ENCODE measurements around the gene C1S. TPM values are rescaled to one million over a fixed set of nuclear protein-coding genes. Genes with fewer than 3 reads are reported as not detected.

The C1S gene
- total RNA-seq, 1 experiment from 2014 or later = not detected

GRCh38 chr12:7061596-7061995 lies 1.1 kb downstream of the C1S start:
- H3K27me3 ChIP-seq (ENCODE audit: low read length) = no peaks in the 10 kb centered on the region
- H3K4me1 ChIP-seq (ENCODE audit: low read length) = peaks cover 6% of the 10 kb centered on the region
- no peaks in the 10 kb centered on the region for H3K9me3 ChIP-seq (ENCODE audit: low read length)
- H2AFZ ChIP-seq (ENCODE audit: low read length) = no peak overlapping the region
- H3K4me2 ChIP-seq (ENCODE audit: low read depth, low read length, poor library complexity, severe bottlenecking) = no peak overlapping the region
- no peak for DNase-seq
- H3K9ac ChIP-seq (ENCODE audit: low read length) = no peak overlapping the region
- H3K79me2 ChIP-seq (ENCODE audit: low read length) = no peaks in the 10 kb centered on the region
- no peak overlapping the region for H3K27ac ChIP-seq (ENCODE audit: low read length)
- no peak overlapping the region for H3K4me3 ChIP-seq (ENCODE audit: low read length)
- H3K9me2 ChIP-seq (replicated peaks; ENCODE audit: insufficient read depth, low read length) = no peaks in the 10 kb centered on the region
- H4K20me1 ChIP-seq (ENCODE audit: insufficient read depth, low read depth, low read length) = no peaks in the 10 kb centered on the region
- no peaks in the 10 kb centered on the region for H3K36me3 ChIP-seq (ENCODE audit: insufficient read depth, low read length)

DNA sequence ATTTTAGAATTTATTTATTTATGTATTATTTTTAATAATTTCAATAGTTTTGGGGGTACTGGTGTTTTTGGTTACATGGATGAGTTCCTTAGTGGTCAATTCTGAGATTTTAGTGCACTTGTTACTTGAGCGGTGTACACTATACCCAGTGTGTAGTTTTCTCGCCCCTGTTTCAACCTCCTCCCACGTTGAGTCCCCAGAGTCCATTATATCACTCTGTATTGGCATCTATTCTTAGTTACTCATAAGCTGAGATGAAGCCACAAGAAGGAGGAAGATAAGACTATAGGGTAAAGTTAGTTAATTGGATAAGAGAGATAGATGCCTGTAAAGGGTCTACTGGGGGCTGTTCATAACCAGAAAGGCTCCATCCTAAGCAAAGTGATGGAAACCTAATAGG lies 4.0 kb downstream of the C1S start:
- Histone ChIP-seq H2AFZ (ENCODE audit: low read length) (no peak overlapping the region), H3K4me2 (ENCODE audit: low read depth, low read length, poor library complexity, severe bottlenecking) (no peak overlapping the region), H4K20me1 (ENCODE audit: insufficient read depth, low read depth, low read length) (no peaks in the 10 kb centered on the region), H3K4me3 (ENCODE audit: low read length) (no peak overlapping the region), H3K9me3 (ENCODE audit: low read length) (no peaks in the 10 kb centered on the region), H3K9me2 (replicated peaks; ENCODE audit: insufficient read depth, low read length) (no peaks in the 10 kb centered on the region), H3K27me3 (ENCODE audit: low read length) (no peaks in the 10 kb centered on the region), H3K79me2 (ENCODE audit: low read length) (no peaks in the 10 kb centered on the region), H3K27ac (ENCODE audit: low read length) (no peak overlapping the region), H3K36me3 (ENCODE audit: insufficient read depth, low read length) (no peaks in the 10 kb centered on the region), H3K9ac (ENCODE audit: low read length) (no peak overlapping the region), H3K4me1 (ENCODE audit: low read length) (peaks cover 6% of the 10 kb centered on the region)
- no peak for DNase-seq

DNA sequence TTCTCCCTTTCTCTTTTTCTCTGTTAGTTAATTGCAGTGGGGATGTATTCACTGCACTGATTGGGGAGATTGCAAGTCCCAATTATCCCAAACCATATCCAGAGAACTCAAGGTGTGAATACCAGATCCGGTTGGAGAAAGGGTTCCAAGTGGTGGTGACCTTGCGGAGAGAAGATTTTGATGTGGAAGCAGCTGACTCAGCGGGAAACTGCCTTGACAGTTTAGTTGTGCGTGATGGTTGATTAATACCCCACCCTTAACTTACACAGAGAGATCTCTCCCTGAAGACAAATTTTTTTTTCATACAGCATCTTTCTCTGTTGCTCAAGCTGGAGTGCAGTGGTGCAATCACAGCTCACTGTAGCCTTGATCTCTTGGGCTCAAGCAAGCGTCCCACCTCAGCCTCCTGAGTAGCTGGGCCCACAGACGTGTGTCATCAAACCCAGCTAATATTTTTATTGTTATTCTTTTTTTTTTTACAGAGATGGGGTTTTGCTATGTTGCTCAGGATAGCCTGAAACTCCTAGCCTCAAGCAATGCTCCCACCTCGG lies 4.6 kb downstream of the C1S start:
- Histone ChIP-seq H3K27me3 (ENCODE audit: low read length) (no peaks in the 10 kb centered on the region), H3K4me3 (ENCODE audit: low read length) (no peak overlapping the region), H3K79me2 (ENCODE audit: low read length) (no peaks in the 10 kb centered on the region), H3K4me2 (ENCODE audit: low read depth, low read length, poor library complexity, severe bottlenecking) (no peak overlapping the region), H2AFZ (ENCODE audit: low read length) (no peak overlapping the region), H3K4me1 (ENCODE audit: low read length) (peaks cover 6% of the 10 kb centered on the region), H3K9ac (ENCODE audit: low read length) (no peak overlapping the region), H3K9me3 (ENCODE audit: low read length) (no peaks in the 10 kb centered on the region), H3K27ac (ENCODE audit: low read length) (no peak overlapping the region), H3K9me2 (replicated peaks; ENCODE audit: insufficient read depth, low read length) (no peaks in the 10 kb centered on the region), H3K36me3 (ENCODE audit: insufficient read depth, low read length) (no peaks in the 10 kb centered on the region), H4K20me1 (ENCODE audit: insufficient read depth, low read depth, low read length) (no peaks in the 10 kb centered on the region)
- no peak for DNase-seq

DNA sequence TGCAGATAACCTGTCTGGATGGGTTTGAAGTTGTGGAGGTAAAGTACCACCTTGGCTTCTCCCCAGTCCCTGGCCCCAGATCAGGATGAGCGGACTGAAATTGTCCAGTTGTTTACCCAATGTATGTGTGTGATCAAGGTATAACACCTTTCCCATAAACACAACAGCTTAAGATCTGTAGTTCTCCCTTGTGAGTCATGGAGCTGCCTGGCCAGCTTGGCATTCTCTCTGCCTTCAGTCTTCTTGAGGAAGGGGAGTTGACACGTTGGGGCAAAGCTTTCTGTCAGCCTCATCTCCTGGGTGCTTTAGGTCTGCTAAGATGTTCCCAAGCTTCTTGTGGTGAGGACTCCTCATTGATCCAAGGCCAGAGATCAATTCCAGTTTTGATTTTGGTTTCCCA lies 6.1 kb downstream of the C1S start:
- Histone ChIP-seq H3K4me3 (ENCODE audit: low read length) (no peak overlapping the region), H3K4me1 (ENCODE audit: low read length) (peaks cover 6% of the 10 kb centered on the region), H2AFZ (ENCODE audit: low read length) (no peak overlapping the region), H3K9me2 (replicated peaks; ENCODE audit: insufficient read depth, low read length) (no peaks in the 10 kb centered on the region), H3K4me2 (ENCODE audit: low read depth, low read length, poor library complexity, severe bottlenecking) (no peak overlapping the region), H3K36me3 (ENCODE audit: insufficient read depth, low read length) (no peaks in the 10 kb centered on the region), H3K79me2 (ENCODE audit: low read length) (no peaks in the 10 kb centered on the region), H3K9me3 (ENCODE audit: low read length) (no peaks in the 10 kb centered on the region), H3K27me3 (ENCODE audit: low read length) (no peaks in the 10 kb centered on the region), H3K27ac (ENCODE audit: low read length) (no peak overlapping the region), H4K20me1 (ENCODE audit: insufficient read depth, low read depth, low read length) (no peaks in the 10 kb centered on the region), H3K9ac (ENCODE audit: low read length) (no peak overlapping the region)
- no peak for DNase-seq

DNA sequence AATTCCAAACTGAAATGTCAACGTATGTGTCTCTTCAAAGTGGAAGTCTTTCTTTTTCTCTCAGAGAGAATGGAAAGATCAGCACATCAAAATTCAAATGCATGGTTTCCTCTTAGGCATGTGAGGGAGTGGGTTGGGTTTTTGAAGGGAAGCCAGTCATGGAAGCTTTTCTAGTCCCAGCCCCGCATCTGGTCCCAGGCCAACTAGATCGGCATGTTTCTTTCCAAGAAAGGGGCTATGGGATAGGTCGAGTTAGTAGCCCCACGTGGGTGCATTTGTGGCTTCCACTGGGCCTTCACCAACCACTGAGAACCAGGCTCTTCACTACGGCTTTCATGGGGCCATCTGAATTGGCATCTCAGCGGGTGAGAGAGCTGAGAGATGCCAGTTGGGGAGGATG lies 6.6 kb downstream of the C1S start:
- H3K9ac ChIP-seq (ENCODE audit: low read length) = no peak overlapping the region
- H3K4me2 ChIP-seq (ENCODE audit: low read depth, low read length, poor library complexity, severe bottlenecking) = no peak overlapping the region
- H4K20me1 ChIP-seq (ENCODE audit: insufficient read depth, low read depth, low read length) = no peaks in the 10 kb centered on the region
- peaks cover 6% of the 10 kb centered on the region for H3K4me1 ChIP-seq (ENCODE audit: low read length)
- no peaks in the 10 kb centered on the region for H3K36me3 ChIP-seq (ENCODE audit: insufficient read depth, low read length)
- no peak overlapping the region for H3K27ac ChIP-seq (ENCODE audit: low read length)
- no peaks in the 10 kb centered on the region for H3K9me2 ChIP-seq (replicated peaks; ENCODE audit: insufficient read depth, low read length)
- H2AFZ ChIP-seq (ENCODE audit: low read length) = no peak overlapping the region
- no peaks in the 10 kb centered on the region for H3K79me2 ChIP-seq (ENCODE audit: low read length)
- DNase-seq = no peak
- no peak overlapping the region for H3K4me3 ChIP-seq (ENCODE audit: low read length)
- H3K9me3 ChIP-seq (ENCODE audit: low read length) = no peaks in the 10 kb centered on the region
- H3K27me3 ChIP-seq (ENCODE audit: low read length) = no peaks in the 10 kb centered on the region

DNA sequence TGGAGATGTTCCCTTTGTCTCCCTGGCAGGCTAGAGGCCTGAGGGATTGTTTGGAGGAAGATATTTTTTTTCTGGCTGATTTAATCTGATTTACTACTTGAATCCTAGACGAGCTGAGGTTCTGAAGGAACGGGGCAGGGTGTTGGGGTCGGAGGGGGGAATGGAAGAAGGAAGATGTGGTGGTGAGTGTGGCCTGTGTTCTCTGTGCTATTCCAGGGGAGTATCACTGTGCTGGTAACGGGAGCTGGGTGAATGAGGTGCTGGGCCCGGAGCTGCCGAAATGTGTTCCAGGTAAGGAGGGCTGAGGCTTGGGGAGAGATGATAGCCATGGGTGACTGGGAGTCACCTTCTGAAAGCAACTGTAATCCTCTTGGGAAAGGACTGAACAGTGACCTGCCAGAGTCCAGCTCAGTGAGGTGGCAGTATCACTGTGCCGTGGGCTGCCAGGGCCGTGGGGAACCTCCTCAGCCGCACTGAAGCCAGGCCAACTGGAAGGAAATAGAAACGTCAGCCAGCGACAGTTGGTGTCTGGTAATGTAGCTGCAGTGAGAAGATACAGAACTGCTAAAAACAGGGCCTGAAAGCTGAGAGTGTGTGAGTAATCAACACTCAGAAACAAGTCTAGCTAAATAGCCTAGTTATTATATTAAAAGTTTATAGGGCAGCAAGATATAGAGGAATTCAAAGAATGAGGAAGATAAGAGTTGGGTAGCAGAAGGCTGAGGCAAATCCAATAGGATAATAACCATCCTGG lies 7.9 kb downstream of the C1S start:
- H3K9me3 ChIP-seq (ENCODE audit: low read length) = no peaks in the 10 kb centered on the region
- H3K4me2 ChIP-seq (ENCODE audit: low read depth, low read length, poor library complexity, severe bottlenecking) = no peak overlapping the region
- H3K9ac ChIP-seq (ENCODE audit: low read length) = no peak overlapping the region
- H3K36me3 ChIP-seq (ENCODE audit: insufficient read depth, low read length) = no peaks in the 10 kb centered on the region
- no peak overlapping the region for H3K4me3 ChIP-seq (ENCODE audit: low read length)
- no peak overlapping the region for H3K27ac ChIP-seq (ENCODE audit: low read length)
- H3K27me3 ChIP-seq (ENCODE audit: low read length) = no peaks in the 10 kb centered on the region
- no peak overlapping the region for H2AFZ ChIP-seq (ENCODE audit: low read length)
- no peaks in the 10 kb centered on the region for H3K9me2 ChIP-seq (replicated peaks; ENCODE audit: insufficient read depth, low read length)
- DNase-seq = no peak
- H3K4me1 ChIP-seq (ENCODE audit: low read length) = peaks cover 6% of the 10 kb centered on the region
- no peaks in the 10 kb centered on the region for H3K79me2 ChIP-seq (ENCODE audit: low read length)
- no peaks in the 10 kb centered on the region for H4K20me1 ChIP-seq (ENCODE audit: insufficient read depth, low read depth, low read length)

DNA sequence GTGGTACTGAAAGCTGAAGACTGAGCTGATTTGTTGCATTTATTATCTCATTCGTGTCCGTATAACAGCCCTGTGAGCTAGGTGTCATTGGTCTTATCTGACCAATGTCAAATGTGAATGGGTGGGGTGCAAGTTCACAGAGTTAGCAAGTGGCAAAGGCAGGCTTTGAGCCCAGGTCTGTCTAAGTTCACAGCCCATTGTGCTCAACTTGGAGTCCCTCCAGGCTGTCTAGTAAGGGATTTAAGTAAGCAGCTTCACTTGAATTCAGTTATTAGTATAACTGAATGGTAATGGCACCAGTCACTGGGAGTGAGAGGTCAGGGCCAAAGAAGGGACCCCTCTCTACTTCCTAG lies 8.5 kb downstream of the C1S start:
- H3K4me1 ChIP-seq (ENCODE audit: low read length) = peaks cover 6% of the 10 kb centered on the region

GRCh38 chr12:7069386-7069785 lies 8.9 kb downstream of the C1S start:
- Histone ChIP-seq H3K4me1 (ENCODE audit: low read length) (peaks cover 6% of the 10 kb centered on the region), H4K20me1 (ENCODE audit: insufficient read depth, low read depth, low read length) (no peaks in the 10 kb centered on the region), H2AFZ (ENCODE audit: low read length) (no peak overlapping the region), H3K27me3 (ENCODE audit: low read length) (no peaks in the 10 kb centered on the region), H3K27ac (ENCODE audit: low read length) (no peak overlapping the region), H3K36me3 (ENCODE audit: insufficient read depth, low read length) (no peaks in the 10 kb centered on the region), H3K4me3 (ENCODE audit: low read length) (no peak overlapping the region), H3K79me2 (ENCODE audit: low read length) (no peaks in the 10 kb centered on the region), H3K9me2 (replicated peaks; ENCODE audit: insufficient read depth, low read length) (no peaks in the 10 kb centered on the region), H3K4me2 (ENCODE audit: low read depth, low read length, poor library complexity, severe bottlenecking) (no peak overlapping the region), H3K9me3 (ENCODE audit: low read length) (no peaks in the 10 kb centered on the region), H3K9ac (ENCODE audit: low read length) (no peak overlapping the region)
- DNase-seq = no peak

More for the DNA sequence above, 8.5 kb downstream of the C1S start:
- H3K79me2 ChIP-seq (ENCODE audit: low read length) = no peaks in the 10 kb centered on the region
- H3K27ac ChIP-seq (ENCODE audit: low read length) = no peak overlapping the region
- no peaks in the 10 kb centered on the region for H3K36me3 ChIP-seq (ENCODE audit: insufficient read depth, low read length)
- no peaks in the 10 kb centered on the region for H3K9me2 ChIP-seq (replicated peaks; ENCODE audit: insufficient read depth, low read length)
- H2AFZ ChIP-seq (ENCODE audit: low read length) = no peak overlapping the region
- H3K27me3 ChIP-seq (ENCODE audit: low read length) = no peaks in the 10 kb centered on the region
- H3K4me2 ChIP-seq (ENCODE audit: low read depth, low read length, poor library complexity, severe bottlenecking) = no peak overlapping the region
- H4K20me1 ChIP-seq (ENCODE audit: insufficient read depth, low read depth, low read length) = no peaks in the 10 kb centered on the region
- no peaks in the 10 kb centered on the region for H3K9me3 ChIP-seq (ENCODE audit: low read length)
- H3K9ac ChIP-seq (ENCODE audit: low read length) = no peak overlapping the region
- DNase-seq = no peak
- H3K4me3 ChIP-seq (ENCODE audit: low read length) = no peak overlapping the region

Measured in Karpas-422 (cell line).